Type B pancreatic cell (in vitro differentiated cells): ENCODE data around the gene KIF12. TPM values are rescaled to one million over a fixed set of nuclear protein-coding genes. Genes with fewer than 3 reads are reported as not detected.
"Not testable (repeated sequence)": the region's sequence is repeated elsewhere in the genome, so short reads cannot be mapped to it uniquely, and the experiment has no call there.

Experiments
- DNase-seq: peaks from one replicate; pipeline ENCODE4 v3.0.0; 2021; ENCODE audit warnings: mixed read lengths; ENCODE audit not compliant: unreplicated experiment; ENCODE audit errors: extremely low spot score
- H3K27ac Mint-ChIP-seq: 2 replicates; pipeline ENCODE4 v1.8.0; 2021; ENCODE audit warnings: mild to moderate bottlenecking, mixed read lengths
- H3K27me3 Mint-ChIP-seq: 2 replicates; pipeline ENCODE4 v1.8.0; 2021; ENCODE audit warnings: mixed read lengths
- H3K36me3 Mint-ChIP-seq: 2 replicates; pipeline ENCODE4 v1.8.0; 2021; ENCODE audit warnings: mixed read lengths
- H3K4me1 Mint-ChIP-seq: one replicate; pipeline ENCODE4 v1.8.0; 2021; ENCODE audit warnings: mixed read lengths; ENCODE audit not compliant: unreplicated experiment
- H3K4me3 Mint-ChIP-seq: 2 replicates; pipeline ENCODE4 v1.8.0; 2021; ENCODE audit warnings: mild to moderate bottlenecking, mixed read lengths
- H3K9me3 Mint-ChIP-seq: 2 replicates; pipeline ENCODE4 v1.8.0; 2021; ENCODE audit warnings: mixed read lengths
- CTCF ChIP-seq: fragments of 200-600 bp; sonication (generic); conservative IDR thresholded peaks from 2 replicates; pipeline ENCODE4 v1.5.0; 2021; ENCODE audit warnings: antibody characterized with exemption, mild to moderate bottlenecking
- total RNA-seq: library from RNA; stranded (reverse); gene quantifications from 2 replicates; pipeline ENCODE4 v1.2.1, GENCODE V29; 2021; ENCODE audit warnings: low replicate concordance

KIF12 gene
- total RNA-seq, 1 donor from 2014 or later = 33.2 TPM

GRCh38 chr9:114131808-114132549 is 32.9 kb upstream of the KIF12 start:
- DNase-seq = no peak
- Mint-ChIP-seq H3K4me1 (no peaks in the 10 kb centered on the region), H3K36me3 (no peaks in the 10 kb centered on the region), H3K9me3 (no peaks in the 10 kb centered on the region), H3K27me3 (peaks cover 19% of the 10 kb centered on the region), H3K4me3 (no peak overlapping the region), H3K27ac (no peak overlapping the region)
- TF ChIP-seq CTCF = no peak

GRCh38 chr9:114130624-114131277 is 31.7 kb upstream of the KIF12 start:
- H3K27me3 Mint-ChIP-seq = peaks cover 22% of the 10 kb centered on the region
- no peak for TF ChIP-seq CTCF
- DNase-seq = no peak
- no peaks in the 10 kb centered on the region for H3K4me1 Mint-ChIP-seq
- no peaks in the 10 kb centered on the region for H3K9me3 Mint-ChIP-seq
- no peak overlapping the region for H3K4me3 Mint-ChIP-seq
- no peaks in the 10 kb centered on the region for H3K36me3 Mint-ChIP-seq
- no peak overlapping the region for H3K27ac Mint-ChIP-seq

GRCh38 chr9:114130141-114130540 is 31.0 kb upstream of the KIF12 start:
- no peak for TF ChIP-seq CTCF
- no peak for DNase-seq
- Mint-ChIP-seq H3K27ac (no peak overlapping the region), H3K4me3 (no peak overlapping the region), H3K9me3 (no peaks in the 10 kb centered on the region), H3K36me3 (no peaks in the 10 kb centered on the region), H3K27me3 (peaks cover 17% of the 10 kb centered on the region), H3K4me1 (peaks cover 4% of the 10 kb centered on the region)

- not testable (repeated sequence) for H3K27ac Mint-ChIP-seq, H3K9me3 Mint-ChIP-seq, H3K36me3 Mint-ChIP-seq, DNase-seq, H3K4me3 Mint-ChIP-seq
- H3K27me3 Mint-ChIP-seq = peaks cover 14% of the 10 kb centered on the region
- peaks cover 14% of the 10 kb centered on the region for H3K4me1 Mint-ChIP-seq
Observed at GRCh38 chr9:114128759-114129158, 29.7 kb upstream of the KIF12 start.

GRCh38 chr9:114126247-114127060 is 27.4 kb upstream of the KIF12 start:
- Mint-ChIP-seq H3K4me3 (no peak overlapping the region), H3K4me1 (peaks cover 19% of the 10 kb centered on the region), H3K27ac (no peak overlapping the region), H3K9me3 (no peaks in the 10 kb centered on the region), H3K36me3 (no peaks in the 10 kb centered on the region), H3K27me3 (peaks cover 10% of the 10 kb centered on the region)
- no peak for TF ChIP-seq CTCF
- DNase-seq = no peak
